HG03520 (cell line): ENCODE results near the gene KRTAP5-4.
"Not testable (repeated sequence)": the region's sequence is repeated elsewhere in the genome, so short reads cannot be mapped to it uniquely, and the experiment has no call there.

Experiments
- ATAC-seq: cut with Tn5 transposase; IDR thresholded peaks from one replicate; pipeline ENCODE4 v1.9.1; 2021; ENCODE audit warnings: mild to moderate bottlenecking, moderate library complexity; ENCODE audit not compliant: unreplicated experiment

Gene KRTAP5-4, protein sequence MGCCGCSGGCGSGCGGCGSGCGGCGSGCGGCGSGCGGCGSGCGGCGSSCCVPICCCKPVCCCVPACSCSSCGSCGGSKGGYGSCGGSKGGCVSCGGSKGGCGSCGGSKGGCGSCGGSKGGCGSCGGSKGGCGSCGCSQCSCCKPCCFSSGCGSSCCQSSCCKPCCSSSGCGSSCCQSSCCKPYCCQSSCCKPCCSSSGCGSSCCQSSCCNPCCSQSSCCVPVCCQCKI

GRCh38 chr11:1622086-1622485 is at the start of gene KRTAP5-4:
KRTAP5-4 (minus strand) TSS chr11:1622138; CDS start chr11:1622093, 45 bp downstream.
- ATAC-seq: no peak

DNA sequence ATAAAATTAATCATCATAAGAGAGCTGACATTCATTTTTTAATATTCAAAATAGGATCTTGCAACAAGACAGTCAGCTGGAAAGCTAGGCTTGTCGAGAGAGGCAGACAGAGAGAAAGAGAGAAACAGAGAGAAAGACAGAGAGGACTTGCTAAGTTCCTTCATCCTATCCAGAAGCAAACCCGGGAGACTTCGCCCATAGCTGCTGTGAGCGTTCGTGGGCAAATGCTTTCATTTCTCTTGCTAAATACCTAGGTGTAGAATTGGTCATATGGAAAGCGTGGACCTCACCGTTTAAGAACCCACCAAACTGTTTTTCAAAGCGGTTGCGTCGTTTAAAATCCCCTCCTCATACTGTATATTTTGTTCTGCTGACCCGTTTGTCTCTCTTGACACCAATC is 49.7 kb upstream of the KRTAP5-4 start:
- ATAC-seq: no peak

- ATAC-seq: no peak
These were observed 49.0 kb upstream of the KRTAP5-4 start for GRCh38 chr11:1670905-1671371.

DNA sequence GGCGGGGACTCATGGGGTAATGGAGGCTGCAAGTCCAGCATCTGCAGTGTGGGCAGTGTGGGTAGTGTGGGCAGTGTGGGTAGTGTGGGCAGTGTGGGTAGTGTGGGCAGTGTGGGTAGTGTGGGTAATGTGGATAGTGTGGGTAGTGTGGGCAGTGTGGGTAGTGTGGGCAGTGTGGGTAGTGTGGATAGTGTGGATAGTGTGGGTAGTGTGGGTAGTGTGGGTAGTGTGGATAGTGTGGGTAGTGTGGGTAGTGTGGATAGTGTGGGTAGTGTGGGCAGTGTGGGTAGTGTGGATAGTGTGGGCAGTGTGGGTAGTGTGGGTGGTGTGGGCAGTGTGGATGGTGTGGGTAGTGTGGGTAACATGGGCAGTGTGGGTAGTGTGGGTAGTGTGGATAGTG is 48.5 kb upstream of the KRTAP5-4 start:
- not testable (repeated sequence) for ATAC-seq

DNA sequence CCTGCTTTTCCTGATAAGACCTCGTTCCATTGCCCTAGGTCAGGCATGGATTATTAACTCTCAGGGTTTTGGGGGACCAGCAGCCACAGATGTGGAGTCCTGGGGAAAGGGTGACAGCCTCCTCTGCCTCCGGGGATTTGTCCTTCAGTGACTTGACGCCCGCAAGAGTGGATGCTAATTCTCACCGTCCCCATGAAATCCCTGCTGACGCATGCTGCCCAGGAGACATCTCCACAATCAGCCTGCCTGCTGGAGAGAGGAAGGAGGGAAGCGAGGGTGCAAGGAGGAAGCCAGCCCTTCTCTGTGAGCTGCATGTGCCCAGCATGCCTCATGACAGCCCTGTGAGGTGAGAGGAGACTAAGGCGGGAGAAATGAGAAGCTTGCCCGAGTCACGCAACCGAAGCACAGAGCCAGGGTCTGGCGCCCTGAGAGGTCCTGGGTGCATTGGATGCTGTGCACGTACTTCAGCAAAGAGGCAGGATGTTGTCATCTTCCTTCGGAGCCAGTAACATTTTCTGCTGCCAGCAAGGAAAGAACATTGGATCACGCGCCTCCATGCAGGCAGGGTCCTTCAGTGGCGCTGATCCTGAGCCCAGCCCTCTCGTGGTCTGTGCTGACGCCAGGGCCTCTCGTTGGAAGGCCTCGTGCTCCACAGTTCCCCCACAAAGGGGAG is 47.7 kb upstream of the KRTAP5-4 start:
- no peak for ATAC-seq

- no peak for ATAC-seq
These were observed 47.1 kb upstream of the KRTAP5-4 start for GRCh38 chr11:1668911-1669473.

- ATAC-seq: no peak
These were observed 46.0 kb upstream of the KRTAP5-4 start for GRCh38 chr11:1667906-1668305.

DNA sequence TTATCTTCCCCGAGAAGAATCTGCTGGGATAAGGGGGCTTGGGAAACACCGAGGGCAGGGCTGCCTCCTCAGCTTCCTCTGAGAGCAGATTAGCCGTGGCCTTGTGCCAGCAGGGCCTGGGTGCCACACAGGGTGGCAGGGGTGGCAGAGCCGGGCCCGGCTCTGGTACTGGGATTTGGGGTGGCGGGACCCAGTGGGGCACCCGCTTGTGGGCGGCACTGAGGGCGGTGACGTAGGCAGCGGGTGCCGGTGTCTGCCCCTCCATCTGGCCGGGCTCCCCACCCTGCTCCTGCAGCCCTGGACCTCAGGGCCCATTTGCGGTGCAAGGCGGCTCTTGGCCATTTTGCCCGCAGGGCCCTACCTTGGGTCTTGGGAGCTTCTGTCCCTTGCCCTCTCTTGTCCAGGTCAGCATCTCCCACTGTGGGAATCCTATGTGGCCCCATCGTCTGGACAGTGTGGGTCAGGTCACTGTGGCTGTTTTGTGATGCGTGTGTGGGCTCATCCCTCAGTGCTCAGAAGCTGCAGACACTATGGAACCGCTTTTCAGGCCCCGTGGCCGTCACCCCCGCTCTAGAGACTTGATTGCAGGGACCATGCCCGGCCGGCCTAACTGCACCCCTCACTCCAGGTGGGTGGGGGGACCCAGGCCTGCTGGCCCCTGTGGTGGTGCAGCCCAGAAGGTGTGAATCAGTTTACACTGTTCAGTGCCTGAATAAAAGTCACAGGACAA is 45.3 kb upstream of the KRTAP5-4 start:
- ATAC-seq: no peak

DNA sequence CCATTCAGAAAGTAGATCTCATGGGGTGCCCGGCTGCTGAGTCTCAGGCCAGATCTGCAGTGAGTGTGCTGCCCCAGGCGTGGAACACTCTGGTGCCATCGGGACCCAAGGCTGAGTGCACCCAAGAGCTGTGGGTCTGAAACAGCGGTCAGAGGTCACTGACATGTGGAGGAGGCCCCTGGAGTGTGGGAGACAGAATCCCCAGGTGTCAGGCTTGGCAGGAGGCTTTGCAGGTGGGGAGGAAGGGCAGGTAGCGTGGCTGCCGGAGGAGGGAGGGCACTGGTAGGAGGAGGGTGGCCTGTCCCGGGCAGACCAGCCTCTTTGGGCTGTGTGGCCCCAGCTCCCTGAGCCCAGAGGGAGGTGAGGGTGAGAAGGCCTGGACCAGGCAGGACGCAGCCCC is 43.4 kb upstream of the KRTAP5-4 start:
- no peak for ATAC-seq

GRCh38 chr11:1662699-1663283 is 40.9 kb upstream of the KRTAP5-4 start:
- ATAC-seq: not testable (repeated sequence)

- not testable (repeated sequence) for ATAC-seq
These were observed 39.7 kb upstream of the KRTAP5-4 start for GRCh38 chr11:1661454-1662269.

GRCh38 chr11:1660111-1660867 is 38.4 kb upstream of the KRTAP5-4 start:
- no peak for ATAC-seq

DNA sequence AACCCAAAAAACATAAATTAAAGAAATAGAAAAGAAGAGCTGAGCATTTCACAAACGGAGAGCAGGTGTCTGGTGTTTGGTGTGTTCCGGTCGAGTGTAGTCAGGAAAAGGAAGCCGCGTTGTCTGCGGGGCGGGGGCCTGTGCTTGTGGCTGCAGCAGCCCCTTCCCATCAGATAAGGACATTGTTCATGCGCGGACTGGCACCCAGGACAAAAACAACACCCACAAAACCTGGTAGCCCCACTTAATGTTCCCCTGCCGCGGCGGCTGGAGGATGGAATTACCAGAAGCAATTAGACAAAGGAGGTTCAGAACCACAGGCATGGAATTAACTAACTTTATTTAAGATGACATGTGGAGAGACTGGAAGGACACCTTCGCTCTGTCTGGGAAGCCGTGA is 37.6 kb upstream of the KRTAP5-4 start:
- ATAC-seq: no peak

DNA sequence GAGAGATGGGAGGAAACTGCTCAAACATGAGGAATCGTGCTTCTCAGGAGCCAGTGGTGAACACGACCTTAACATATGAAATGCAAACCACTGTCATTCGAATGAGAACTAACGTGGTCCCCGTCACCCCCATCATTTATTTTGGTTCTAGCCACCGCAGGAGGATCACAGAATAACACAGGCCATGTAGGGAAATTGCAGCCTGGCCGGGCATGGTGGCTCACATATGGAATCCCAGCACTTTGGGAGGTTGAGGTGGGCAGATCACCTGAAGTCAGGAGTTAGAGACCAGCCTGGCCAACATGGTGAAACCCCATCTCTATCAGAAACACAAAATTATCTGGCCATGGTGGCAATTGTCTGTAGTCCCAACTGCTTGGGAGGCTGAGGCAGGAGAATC is 34.7 kb upstream of the KRTAP5-4 start:
- ATAC-seq: no peak

GRCh38 chr11:1656061-1656441 is 34.1 kb upstream of the KRTAP5-4 start:
- ATAC-seq: no peak

DNA sequence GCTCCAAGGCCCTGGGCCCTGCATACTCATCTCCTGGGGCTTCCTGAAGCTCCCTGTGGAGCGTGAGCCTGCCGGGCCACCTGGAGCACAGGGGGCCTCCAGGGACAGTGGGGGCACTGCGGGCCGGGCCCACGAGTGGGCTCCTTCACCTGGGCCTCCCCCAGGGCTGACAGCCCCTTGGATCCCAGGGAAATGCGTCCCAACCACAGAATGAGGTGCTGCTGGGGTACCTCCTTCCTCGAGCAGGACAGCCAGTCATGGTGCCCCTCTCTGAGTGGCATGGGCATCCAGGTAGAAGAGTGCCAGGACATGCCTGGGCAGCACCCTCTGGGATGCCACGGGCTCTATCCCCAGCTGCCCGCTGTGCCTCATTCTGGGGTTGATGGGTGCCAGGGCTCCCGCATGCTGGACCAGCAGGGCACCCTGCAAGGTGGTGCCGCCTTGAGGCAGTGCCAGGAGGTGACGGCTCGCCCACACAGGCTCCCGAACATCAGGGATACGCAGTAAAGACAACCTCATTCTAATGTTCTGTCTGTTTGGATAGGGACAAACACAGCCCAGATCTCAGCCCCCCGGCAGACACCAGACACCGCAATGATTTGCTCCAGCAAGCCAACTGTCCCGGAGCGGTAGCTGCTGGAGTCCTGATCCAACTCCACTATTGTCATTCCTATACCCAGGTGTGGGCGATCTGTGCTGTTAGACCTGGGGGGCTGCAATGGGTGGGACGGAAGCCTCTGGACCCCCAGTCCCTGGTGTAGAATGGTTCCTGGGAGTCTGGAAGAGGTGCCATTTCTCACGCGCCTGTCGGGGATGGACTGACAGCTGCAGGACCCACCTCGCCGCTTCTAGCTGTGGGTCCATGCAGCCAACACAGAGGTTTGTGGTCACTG is 33.5 kb upstream of the KRTAP5-4 start:
- ATAC-seq: no peak

DNA sequence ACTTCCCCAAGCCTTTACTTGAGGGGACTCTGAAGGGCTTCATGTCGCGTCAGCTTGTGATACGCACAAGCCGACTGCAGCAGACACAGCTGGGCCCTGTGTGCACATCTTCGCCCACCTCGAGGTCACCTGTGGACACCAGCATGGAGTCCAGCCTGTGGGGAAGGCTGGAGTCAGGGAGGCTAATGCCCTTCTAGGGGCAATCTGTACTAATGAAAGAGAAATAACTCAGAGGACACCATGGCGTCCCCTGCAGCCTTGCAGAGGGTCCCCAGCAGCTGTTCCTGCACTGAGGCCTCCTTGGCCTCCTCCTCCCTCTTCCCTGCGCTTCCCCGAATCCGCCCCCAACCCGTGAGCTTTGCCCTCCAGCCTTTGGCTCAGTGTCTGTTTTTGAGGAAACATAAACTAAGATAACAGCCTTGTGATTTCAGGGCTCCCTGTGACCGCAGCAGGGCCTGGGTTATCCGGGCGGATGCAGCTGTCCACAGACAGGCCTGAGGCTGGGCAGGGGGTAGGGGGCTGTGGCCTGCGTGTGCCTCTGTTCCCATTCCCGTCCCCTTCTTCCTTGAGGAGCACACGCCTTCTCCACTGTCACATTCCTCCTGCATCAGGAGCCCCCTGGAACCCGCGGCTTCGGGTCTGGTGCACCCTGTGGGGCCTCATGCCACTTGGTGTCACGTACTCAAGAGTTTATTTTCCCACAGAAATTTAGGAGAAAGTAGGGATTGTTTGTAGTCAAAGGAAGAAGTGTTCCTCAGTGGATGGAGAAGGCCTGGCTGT is 32.6 kb upstream of the KRTAP5-4 start:
- no peak for ATAC-seq
